IPS-20b (cell line): ENCODE results near the gene PALLD.
"Not testable (repeated sequence)": the region's sequence is repeated elsewhere in the genome, so short reads cannot be mapped to it uniquely, and the experiment has no call there.

Source experiments
- H3K27ac ChIP-seq: one replicate; pipeline ENCODE4 v1.5.1; 2013; ENCODE audit warnings: low read length
- H3K27me3 ChIP-seq: 2 replicates; pipeline ENCODE4 v1.6.1; 2013; ENCODE audit warnings: mild to moderate bottlenecking, low read length, inconsistent platforms; ENCODE audit not compliant: insufficient read depth
- H3K36me3 ChIP-seq: 2 replicates; pipeline ENCODE4 v1.6.1; 2013; ENCODE audit warnings: low read depth, mild to moderate bottlenecking, inconsistent platforms, low read length, moderate library complexity; ENCODE audit not compliant: insufficient read depth
- H3K4me1 ChIP-seq: 2 replicates; pipeline ENCODE4 v1.6.1; 2013; ENCODE audit warnings: mild to moderate bottlenecking, control low read depth, inconsistent platforms, low read length, moderate library complexity; ENCODE audit not compliant: insufficient read depth
- H3K4me3 ChIP-seq: 2 replicates; pipeline ENCODE4 v1.5.1; 2013; ENCODE audit warnings: mild to moderate bottlenecking, low read length, inconsistent platforms
- H3K9ac ChIP-seq: 2 replicates; pipeline ENCODE4 v1.6.1; 2013; ENCODE audit warnings: low read depth, mild to moderate bottlenecking, inconsistent platforms, low read length, moderate library complexity
- H3K9me3 ChIP-seq: 2 replicates; pipeline ENCODE4 v1.6.1; 2013; ENCODE audit warnings: mild to moderate bottlenecking, low read depth, low read length, inconsistent platforms; ENCODE audit not compliant: insufficient read depth

The PALLD gene

DNA sequence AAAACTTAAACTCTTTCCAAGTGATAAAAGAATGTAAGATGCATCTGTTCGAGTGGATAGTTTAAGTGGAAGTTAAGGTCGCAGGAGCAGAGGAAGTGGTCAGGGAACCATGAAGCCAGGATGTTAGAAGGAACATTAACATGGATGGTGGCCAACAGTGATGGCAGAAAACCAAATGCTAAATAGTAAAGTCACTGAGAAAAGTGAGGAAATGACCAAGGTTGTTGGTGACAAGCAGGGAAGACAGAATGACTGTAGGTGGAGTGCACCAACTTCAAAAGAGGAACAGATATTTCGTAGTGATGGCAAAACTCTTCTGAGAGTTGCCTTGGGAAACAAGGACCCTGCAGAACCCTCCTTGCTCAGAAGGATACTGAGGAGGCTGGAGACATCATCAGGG lies 226.2 kb downstream of the PALLD start:
- H3K4me1 ChIP-seq = peaks cover 3% of the 10 kb centered on the region; the same call in 1 of the 2 replicates
- H3K4me3 ChIP-seq = no peak overlapping the region
- no peaks in the 10 kb centered on the region for H3K27me3 ChIP-seq
- H3K9me3 ChIP-seq = no peaks in the 10 kb centered on the region
- H3K9ac ChIP-seq = no peak overlapping the region
- no peak overlapping the region for H3K27ac ChIP-seq
- no peaks in the 10 kb centered on the region for H3K36me3 ChIP-seq

DNA sequence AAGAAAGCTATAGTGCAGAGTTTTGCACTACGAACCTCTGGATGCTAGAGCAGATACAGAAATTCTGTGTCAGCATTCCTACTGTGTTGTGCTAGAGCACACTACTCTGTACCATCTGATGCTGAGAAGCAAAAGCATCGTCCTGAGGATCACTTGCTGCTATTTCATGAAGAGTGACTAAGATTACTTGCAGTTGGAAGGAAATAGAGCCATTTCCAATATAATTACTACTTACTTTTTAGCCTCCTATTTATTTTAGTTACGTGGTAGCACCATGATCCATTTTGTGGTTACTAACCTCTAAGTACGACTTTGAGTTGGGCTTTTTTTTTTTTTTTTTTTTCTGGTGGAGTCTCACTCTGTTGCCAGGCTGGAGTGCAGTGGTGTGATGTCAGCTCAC lies 226.7 kb downstream of the PALLD start:
- Histone ChIP-seq H3K9ac (no peak overlapping the region), H3K36me3 (no peaks in the 10 kb centered on the region), H3K27ac (no peak overlapping the region), H3K27me3 (no peaks in the 10 kb centered on the region), H3K4me1 (peaks cover 3% of the 10 kb centered on the region; the same call in 1 of the 2 replicates), H3K4me3 (no peak overlapping the region), H3K9me3 (no peaks in the 10 kb centered on the region)

DNA sequence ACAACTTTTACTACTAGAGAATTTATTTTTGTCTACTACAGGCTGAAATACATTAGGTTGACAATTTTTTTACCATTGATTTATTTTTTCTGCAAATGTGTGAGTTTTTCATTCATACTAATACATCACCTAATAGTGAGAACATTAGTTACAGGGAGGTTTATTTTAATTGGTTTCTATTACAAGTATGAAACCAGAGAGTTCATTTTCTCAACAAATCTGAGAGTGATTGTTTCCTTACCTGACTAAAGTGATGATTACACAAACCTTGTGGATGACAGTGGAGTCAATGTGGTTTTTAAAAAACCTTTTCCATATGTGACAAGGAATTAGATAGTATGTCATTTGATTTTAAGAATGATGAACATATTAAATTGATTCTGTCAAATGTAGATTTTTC lies 227.4 kb downstream of the PALLD start:
- Histone ChIP-seq H3K36me3 (no peaks in the 10 kb centered on the region), H3K4me3 (no peak overlapping the region), H3K4me1 (peaks cover 3% of the 10 kb centered on the region; the same call in 1 of the 2 replicates), H3K9me3 (no peaks in the 10 kb centered on the region), H3K27me3 (no peaks in the 10 kb centered on the region), H3K27ac (no peak overlapping the region), H3K9ac (no peak overlapping the region)

DNA sequence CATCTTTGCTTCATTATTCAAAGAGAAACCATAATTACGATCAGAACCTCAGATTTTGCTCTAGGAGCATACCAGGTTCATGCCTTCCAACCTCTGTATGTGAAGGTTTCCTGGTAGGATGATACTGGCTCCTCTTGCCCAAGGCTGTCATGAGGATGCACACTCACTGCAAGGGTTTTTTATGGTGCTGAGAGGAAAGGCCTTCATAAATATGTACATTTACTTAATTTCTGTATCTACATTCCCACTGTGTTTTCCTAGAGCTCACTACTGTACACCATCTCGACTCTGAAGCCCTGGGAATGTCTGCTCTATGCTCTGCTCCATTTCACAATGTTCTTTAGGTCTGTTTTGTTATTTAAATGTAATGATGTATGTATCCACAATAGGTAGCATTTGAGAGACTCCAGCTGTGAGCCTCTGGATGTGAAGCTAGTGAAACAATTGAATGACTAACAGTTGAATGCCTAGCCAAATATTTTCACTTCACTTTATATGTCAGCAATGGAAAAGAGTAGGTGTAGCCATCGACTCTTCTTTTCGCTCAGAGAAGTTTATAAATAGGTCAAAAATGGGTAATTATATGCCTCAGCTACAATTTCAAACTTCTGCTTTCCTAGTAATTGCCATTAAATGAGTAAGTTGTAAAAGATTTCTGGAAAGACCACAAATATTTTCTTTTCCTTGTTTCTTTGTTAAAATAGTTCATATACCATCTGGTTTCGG lies 228.0 kb downstream of the PALLD start:
- Histone ChIP-seq H3K4me3 (no peak overlapping the region), H3K27ac (no peak overlapping the region)

DNA sequence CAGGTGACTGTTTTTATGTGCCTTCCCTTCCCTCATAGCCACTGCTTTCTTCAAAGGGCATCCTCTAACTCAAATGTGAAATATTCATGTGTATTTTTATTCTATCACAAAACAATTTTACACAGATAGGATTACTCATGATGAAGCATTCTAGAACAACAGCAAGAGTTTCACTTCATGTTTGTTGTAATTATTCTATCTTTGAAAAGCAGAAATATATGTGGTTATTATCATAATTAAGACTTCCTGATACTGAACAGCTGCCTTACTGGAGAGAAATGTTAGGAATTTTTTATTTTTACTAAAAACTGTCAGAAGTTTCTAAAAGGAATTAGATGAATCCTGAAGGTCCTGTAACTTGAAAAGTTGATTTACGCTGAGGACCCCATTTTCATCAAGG lies 229.1 kb downstream of the PALLD start:
- Histone ChIP-seq H3K9ac (no peak overlapping the region), H3K9me3 (no peaks in the 10 kb centered on the region), H3K27ac (no peak overlapping the region), H3K36me3 (no peaks in the 10 kb centered on the region), H3K4me1 (peaks cover 3% of the 10 kb centered on the region; the same call in 1 of the 2 replicates), H3K27me3 (no peaks in the 10 kb centered on the region), H3K4me3 (no peak overlapping the region)

More for the DNA sequence above, 228.0 kb downstream of the PALLD start:
- Histone ChIP-seq H3K9ac (no peak overlapping the region), H3K9me3 (no peaks in the 10 kb centered on the region), H3K36me3 (no peaks in the 10 kb centered on the region), H3K4me1 (peaks cover 3% of the 10 kb centered on the region; the same call in 1 of the 2 replicates), H3K27me3 (no peaks in the 10 kb centered on the region)

DNA sequence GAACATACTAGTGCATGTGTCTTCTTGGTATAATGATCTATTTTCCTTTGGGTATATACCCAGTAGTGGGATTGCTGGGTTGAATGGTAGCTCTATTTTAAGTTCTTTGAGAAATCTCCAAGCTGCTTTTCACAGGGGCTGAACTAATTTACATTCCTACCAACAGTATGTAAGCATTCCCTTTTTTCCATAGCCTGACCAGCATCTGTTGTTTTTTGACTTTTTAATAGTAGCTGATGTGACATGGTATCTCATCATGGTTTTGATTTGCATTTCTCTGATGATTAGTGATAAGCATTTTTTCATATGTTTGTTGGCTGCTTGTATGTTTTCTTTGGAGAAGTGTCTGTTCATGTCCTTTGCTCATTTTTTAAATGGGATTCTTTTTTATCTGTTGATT lies 230.3 kb downstream of the PALLD start:
- not testable (repeated sequence) for H3K4me3 ChIP-seq, H3K9ac ChIP-seq, H3K4me1 ChIP-seq

DNA sequence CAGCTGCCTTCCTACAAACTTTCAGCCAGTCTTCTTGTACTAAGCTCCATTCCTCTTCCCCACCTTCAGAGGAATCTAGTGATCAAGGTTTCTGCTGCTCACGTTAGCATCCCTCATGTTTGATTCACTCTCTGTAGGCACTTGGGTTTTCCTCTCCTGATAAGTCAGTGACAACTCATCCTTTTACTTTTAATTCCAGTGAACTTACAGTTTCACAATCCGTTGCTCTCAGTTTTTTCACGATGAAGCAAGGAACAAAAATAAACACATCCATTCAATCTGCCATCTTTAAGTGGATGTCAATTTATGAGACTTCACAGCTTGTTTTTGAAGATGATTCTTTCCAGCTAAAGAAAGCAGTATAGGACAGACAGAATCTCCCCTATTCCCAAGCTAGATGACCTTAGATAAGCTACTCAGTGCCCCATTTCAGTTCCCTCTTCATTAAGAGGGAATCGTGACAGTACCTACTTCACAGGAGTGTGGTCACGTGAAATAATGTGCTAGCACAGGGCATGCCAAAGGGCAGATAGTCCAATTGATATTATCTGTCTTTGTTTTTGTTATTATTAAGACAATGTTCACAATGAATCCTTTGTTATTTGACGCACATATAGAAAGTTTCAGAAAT lies 234.3 kb downstream of the PALLD start:
- Histone ChIP-seq H3K4me1 (peaks cover 12% of the 10 kb centered on the region), H3K9me3 (no peaks in the 10 kb centered on the region)

More for the DNA sequence above, 230.3 kb downstream of the PALLD start:
- not testable (repeated sequence) for H3K27ac ChIP-seq, H3K36me3 ChIP-seq, H3K9me3 ChIP-seq, H3K27me3 ChIP-seq

DNA sequence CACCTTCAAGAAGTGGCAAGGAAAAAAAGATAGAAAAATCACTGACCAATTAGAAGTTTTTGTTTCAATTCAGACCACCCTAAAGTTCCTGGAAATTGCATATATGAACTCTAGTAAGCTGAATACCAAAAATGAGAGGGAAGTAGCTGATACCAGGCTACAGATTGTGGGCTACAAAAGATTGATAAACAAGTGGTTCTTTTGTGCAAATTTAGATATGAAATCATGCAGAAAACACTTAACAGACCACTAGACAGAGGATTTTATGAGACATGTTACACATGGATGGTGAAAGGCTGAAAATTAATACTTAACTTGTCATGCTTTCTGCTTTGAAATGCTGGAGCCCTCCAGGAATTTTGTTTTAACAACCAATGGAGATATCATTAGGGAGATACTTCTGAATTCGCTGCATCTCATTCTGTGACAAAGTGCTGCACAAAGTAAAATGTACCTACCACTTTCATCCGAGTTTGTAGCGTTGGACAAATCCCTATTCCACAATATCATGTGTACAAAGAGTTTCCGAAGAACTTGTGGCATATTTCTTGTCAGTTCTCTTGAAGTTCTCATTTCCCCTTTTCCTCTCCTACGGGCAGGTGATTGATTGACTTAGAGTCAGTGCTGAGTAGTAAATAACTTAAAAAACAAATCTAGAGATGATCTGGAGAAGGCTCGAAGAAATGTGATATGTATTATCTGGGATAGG lies 235.0 kb downstream of the PALLD start:
- H3K36me3 ChIP-seq = no peaks in the 10 kb centered on the region
- H3K9me3 ChIP-seq = no peaks in the 10 kb centered on the region
- no peaks in the 10 kb centered on the region for H3K27me3 ChIP-seq

More for the DNA sequence above, 234.3 kb downstream of the PALLD start:
- Histone ChIP-seq H3K4me3 (no peak overlapping the region), H3K27me3 (no peaks in the 10 kb centered on the region), H3K36me3 (no peaks in the 10 kb centered on the region), H3K27ac (no peak overlapping the region), H3K9ac (no peak overlapping the region)

DNA sequence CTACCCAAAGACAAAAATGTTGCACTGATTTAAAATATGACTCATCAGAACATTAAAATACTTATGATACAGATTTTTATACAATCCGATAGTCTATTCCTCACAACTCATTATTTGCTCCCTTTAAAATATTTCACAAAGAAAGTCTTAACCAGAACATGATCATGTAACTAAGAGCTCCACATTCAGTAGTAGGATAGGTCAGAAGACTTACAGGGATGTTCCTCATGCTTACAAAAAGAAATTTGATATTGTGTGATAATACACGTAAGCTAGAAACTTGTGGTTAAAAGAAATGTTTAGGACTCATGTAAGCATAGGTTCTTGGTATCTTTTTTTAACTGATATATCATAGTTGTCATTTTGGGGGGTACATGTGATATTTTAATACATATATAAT lies 235.9 kb downstream of the PALLD start:
- Histone ChIP-seq H3K27ac (no peak overlapping the region), H3K36me3 (no peaks in the 10 kb centered on the region)

More for the DNA sequence above, 235.0 kb downstream of the PALLD start:
- H3K9ac ChIP-seq = no peak overlapping the region
- peaks cover 20% of the 10 kb centered on the region for H3K4me1 ChIP-seq
- no peak overlapping the region for H3K4me3 ChIP-seq
- no peak overlapping the region for H3K27ac ChIP-seq

DNA sequence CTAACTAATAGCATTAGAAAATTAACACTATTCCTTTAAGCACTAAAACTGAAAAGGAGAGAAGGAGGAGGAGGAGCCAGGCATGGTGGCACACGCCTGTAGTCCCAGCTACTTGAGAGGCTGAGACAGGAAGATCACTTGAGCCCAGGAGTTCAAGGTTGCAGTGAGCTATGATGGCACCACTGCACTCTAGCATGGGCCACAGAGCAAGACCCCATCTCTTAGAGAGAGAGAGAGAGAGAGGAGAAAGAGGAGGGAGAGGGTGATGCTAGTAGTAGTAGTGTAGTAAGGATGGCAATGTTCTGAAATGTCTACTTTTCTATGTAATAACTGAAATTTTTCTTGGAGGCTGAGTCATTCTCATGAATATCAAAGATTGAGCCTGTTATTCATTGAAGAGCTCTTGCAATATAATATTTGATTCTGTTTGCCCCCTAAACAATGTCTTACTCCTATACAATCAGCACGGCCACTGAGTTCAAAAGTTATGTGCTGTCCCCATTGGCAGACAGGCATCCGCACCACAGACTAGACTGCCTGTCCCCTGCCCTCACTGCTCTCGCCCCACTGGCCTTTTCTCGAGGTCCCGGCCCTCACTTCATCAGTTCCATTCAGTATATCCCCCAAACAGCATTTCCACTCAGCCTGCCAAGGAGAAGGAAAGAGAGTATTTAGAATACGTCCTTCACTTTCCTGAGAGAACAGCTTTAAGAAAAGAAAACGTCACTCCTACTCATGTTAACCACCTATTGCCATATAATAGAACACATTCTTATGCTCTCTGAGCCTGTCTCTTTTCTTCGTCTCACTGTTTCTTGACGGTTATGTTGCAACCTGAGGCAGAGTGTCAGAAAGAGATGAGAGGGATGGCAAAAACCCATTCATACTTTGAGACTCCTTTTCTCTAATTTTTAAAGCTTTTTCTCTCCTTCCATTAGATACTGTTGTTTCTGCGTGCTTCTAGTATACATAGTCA lies 238.1 kb downstream of the PALLD start:
- no peaks in the 10 kb centered on the region for H3K27me3 ChIP-seq
- no peaks in the 10 kb centered on the region for H3K9me3 ChIP-seq
- no peak overlapping the region for H3K9ac ChIP-seq
- peaks cover 32% of the 10 kb centered on the region for H3K4me1 ChIP-seq
- no peak overlapping the region for H3K27ac ChIP-seq
- H3K4me3 ChIP-seq = no peak overlapping the region
- no peaks in the 10 kb centered on the region for H3K36me3 ChIP-seq

More for the DNA sequence above, 235.9 kb downstream of the PALLD start:
- H3K4me3 ChIP-seq = no peak overlapping the region
- H3K27me3 ChIP-seq = no peaks in the 10 kb centered on the region
- H3K9me3 ChIP-seq = no peaks in the 10 kb centered on the region
- H3K4me1 ChIP-seq = peaks cover 28% of the 10 kb centered on the region
- no peak overlapping the region for H3K9ac ChIP-seq

DNA sequence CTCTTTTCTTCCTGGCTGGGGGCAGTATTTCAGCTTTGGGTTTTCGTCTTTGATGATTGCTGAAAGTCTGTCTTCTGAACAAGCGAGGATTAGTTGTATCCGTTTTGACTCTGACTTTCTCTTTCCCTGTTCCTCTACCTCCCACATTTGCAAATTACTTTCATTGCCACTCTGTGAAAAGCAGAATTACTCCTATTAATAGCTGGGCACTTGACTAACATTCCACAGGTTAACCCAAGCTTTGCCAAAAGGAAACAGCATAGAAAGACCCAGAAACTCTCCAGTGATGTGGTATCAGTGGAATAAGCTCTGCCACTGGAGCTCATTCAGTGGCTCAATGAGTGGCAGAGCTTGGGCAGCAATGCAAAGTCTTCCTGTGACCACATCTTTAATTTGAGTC lies 238.9 kb downstream of the PALLD start:
- no peak overlapping the region for H3K4me3 ChIP-seq
- H3K9ac ChIP-seq = no peak overlapping the region
- H3K9me3 ChIP-seq = no peaks in the 10 kb centered on the region
- no peaks in the 10 kb centered on the region for H3K27me3 ChIP-seq
- no peak overlapping the region for H3K27ac ChIP-seq
- peaks cover 32% of the 10 kb centered on the region for H3K4me1 ChIP-seq
- H3K36me3 ChIP-seq = no peaks in the 10 kb centered on the region
